ENCODE data around the gene UPF2.
"Not testable (repeated sequence)": the region's sequence is repeated elsewhere in the genome, so short reads cannot be mapped to it uniquely, and the experiment has no call there.

UPF2 gene

GRCh38 chr10:12006671-12007070 is 35.9 kb downstream of the UPF2 start:
- no peak for TF ChIP-seq CTCF (IDR thresholded peaks at IDR 0.05; ENCODE audit: insufficient read depth, low read depth, low read length, missing control alignments)
- no peak for DNase-seq (ENCODE audit: low read depth)
- no peak overlapping the region for H3K4me3 ChIP-seq (ENCODE audit: low read depth, low read length)

- no peak for TF ChIP-seq CTCF (IDR thresholded peaks at IDR 0.05; ENCODE audit: insufficient read depth, low read depth, low read length, missing control alignments)
- DNase-seq (ENCODE audit: low read depth): no peak
- no peak overlapping the region for H3K4me3 ChIP-seq (ENCODE audit: low read depth, low read length)
Observed at GRCh38 chr10:11993834-11994468, 48.7 kb downstream of the UPF2 start.

GRCh38 chr10:11988924-11989323 is 53.7 kb downstream of the UPF2 start:
- TF ChIP-seq CTCF (IDR thresholded peaks at IDR 0.05; ENCODE audit: insufficient read depth, low read depth, low read length, missing control alignments): no peak
- no peak for DNase-seq (ENCODE audit: low read depth)
- H3K4me3 ChIP-seq (ENCODE audit: low read depth, low read length): no peak overlapping the region

GRCh38 chr10:11986593-11987216 is 55.9 kb downstream of the UPF2 start:
- no peak overlapping the region for H3K4me3 ChIP-seq (ENCODE audit: low read depth, low read length)
- peak; percentile 80 for TF ChIP-seq CTCF (IDR thresholded peaks at IDR 0.05; ENCODE audit: insufficient read depth, low read depth, low read length, missing control alignments)
- peak; percentile 81 for DNase-seq (ENCODE audit: low read depth)

- no peak for TF ChIP-seq CTCF (IDR thresholded peaks at IDR 0.05; ENCODE audit: insufficient read depth, low read depth, low read length, missing control alignments)
- no peak overlapping the region for H3K4me3 ChIP-seq (ENCODE audit: low read depth, low read length)
- DNase-seq (ENCODE audit: low read depth): no peak
Observed at GRCh38 chr10:11982253-11982652, 60.4 kb downstream of the UPF2 start.

GRCh38 chr10:11975795-11976194 is 66.8 kb downstream of the UPF2 start:
- no peak overlapping the region for H3K4me3 ChIP-seq (ENCODE audit: low read depth, low read length)
- DNase-seq (ENCODE audit: low read depth): no peak
- no peak for TF ChIP-seq CTCF (IDR thresholded peaks at IDR 0.05; ENCODE audit: insufficient read depth, low read depth, low read length, missing control alignments)

- H3K4me3 ChIP-seq (ENCODE audit: low read depth, low read length); DNase-seq (ENCODE audit: low read depth): not testable (repeated sequence)
Observed at GRCh38 chr10:11972523-11972922, 70.1 kb downstream of the UPF2 start.

All from GM12865 (cell line).